Activated T-cell treated with anti-CD3 and anti-CD28 coated beads for 48 hours (primary cell): ENCODE measurements around the gene CAPRIN1.
"Not testable (repeated sequence)": the region's sequence is repeated elsewhere in the genome, so short reads cannot be mapped to it uniquely, and the experiment has no call there.

Experiments
- DNase-seq: peaks from one replicate; pipeline ENCODE4 v3.0.0-alpha.2; 2020; ENCODE audit warnings: low read depth

The CAPRIN1 gene

DNA sequence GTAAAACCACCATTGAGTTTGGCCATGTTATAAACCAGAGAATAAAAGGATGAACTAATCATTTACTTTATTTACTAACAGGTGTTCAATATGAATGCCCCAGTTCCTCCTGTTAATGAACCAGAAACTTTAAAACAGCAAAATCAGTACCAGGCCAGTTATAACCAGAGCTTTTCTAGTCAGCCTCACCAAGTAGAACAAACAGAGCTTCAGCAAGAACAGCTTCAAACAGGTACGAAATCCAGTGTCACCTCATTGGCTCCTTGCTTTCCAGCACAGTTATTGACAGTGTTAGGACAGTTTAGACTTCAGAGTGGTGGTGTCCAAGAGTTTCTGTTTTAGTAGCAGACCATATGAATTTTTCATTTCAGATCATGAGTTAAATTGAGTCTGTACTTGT, 40.3 kb downstream of the CAPRIN1 start:
- DNase-seq, result no peak

DNA sequence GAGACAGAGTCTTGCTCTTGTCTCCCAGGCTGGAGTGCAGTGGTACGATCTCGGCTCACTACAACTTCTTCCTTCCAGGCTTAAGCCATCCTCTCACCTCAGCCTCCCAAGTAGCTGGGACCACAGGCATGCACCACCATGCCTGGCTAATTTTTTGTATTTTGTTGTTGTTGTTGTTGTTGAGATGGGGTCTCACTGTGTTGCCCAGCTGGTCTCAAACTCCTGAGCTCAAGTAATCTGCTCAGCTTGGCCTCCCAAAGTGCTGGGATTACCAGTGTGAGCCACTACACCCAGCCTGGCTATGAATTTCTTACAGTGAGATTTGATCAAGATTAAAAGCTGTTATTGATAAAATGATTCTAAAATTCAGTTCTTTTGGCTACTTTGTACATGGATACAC, 43.4 kb downstream of the CAPRIN1 start:
- not testable (repeated sequence) for DNase-seq

DNA sequence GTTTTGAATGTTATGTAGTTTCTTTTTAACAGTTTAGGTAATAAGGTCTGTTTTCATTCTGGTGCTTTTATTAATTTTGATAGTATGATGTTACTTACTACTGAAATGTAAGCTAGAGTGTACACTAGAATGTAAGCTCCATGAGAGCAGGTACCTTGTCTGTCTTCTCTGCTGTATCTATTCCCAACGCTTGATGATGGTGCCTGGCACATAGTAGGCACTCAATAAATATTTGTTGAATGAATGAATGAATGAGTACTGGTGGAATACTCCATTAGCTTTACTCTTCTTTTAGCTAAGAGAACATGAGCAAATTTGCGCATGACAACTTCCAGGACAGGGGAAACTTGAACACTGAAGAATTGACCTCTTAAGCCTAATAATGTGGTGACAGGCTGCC, 47.3 kb downstream of the CAPRIN1 start:
- no peak for DNase-seq

DNA sequence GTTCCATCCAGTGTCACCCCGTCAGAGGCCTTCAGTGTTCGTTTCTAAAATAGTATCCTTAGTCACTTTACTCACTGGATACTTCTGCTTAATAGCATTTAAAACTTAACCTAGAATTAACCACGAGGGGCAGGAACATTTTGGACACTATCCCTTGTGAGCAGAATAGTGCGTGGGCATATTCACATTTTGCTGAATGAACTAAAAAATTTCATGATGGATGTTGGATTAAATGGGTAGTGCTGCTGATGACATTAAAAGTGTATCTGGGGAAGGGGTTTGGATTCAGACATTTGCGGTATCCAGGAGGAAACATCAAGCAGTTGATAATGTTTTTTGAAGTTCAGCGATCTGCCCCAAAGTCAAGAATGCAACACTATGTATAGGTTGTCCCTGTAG, 53.1 kb downstream of the CAPRIN1 start:
- DNase-seq, result no peak

DNA sequence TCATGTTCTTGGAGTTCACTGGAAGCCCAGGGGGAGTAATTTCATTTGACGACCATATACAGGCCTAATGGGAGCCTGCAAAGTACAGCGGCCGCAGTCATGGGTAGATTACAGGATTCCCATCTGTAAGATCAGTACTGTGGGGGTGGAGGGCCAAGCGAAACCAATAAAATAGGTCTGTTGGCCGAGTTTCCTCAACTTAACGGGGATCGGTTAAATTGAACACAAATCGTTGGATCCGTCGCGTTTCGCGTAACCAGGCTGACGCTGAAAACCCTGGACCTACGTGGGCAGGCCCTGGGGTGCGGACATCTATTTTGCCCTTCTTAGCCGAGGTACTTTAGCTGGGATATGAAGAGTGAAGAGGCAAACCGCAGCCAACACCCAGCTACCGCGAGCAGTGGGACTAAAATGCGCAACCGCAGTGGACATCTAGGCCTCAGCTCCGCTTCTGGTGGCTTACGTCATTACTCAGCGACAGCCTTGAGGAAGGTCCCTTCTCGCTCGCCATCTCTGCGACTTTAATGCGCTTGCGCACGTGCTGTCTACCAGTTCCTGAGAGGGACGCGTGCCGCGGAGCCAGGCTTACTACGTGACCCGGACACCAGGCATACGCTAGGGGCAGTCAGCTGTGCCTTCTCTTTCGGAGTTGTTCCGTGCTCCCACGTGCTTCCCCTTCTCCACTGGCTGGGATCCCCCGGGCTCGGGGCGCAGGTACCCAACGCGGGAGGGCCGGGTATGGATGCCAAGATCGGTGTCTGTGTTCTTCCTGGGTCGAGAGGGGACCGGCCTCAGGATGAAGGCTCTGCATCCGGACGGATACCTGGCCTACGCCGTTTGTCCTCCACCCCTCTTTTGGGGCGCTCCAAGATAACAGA, 53.8 kb downstream of the CAPRIN1 start, which contains the start of gene NAT10:
TSS of gene NAT10 (plus strand) at position 551 of the 878 bp plus-strand sequence. CDS start 2,597 bp downstream, outside the sequence.
- DNase-seq, result peak; percentile 93

DNA sequence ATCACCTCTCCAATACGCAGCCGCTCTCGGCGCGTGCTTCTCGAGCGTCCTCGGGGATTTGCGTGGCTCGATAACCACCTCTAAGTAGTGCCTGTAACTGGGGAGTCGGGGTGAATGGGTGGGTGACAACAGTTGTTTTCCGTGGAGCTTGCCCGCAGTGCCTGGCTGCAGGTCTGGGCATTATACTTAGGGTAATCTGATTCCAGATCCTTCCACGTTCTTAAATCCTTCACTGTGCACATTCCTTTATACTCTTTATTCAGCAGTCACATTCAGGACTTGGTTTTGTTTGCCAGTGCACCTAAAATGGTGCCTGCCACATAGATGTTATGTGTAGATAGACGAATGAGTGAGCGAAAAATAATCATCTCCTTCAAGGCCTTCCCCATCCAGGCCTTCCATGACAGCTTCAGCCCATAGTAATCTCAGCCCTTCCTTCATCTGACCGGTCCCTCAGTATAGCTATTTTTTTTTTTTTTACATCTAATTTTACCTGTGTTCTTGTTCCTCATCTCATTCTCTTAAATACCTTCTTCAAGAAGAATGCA, 54.5 kb downstream of the CAPRIN1 start:
- no peak for DNase-seq

DNA sequence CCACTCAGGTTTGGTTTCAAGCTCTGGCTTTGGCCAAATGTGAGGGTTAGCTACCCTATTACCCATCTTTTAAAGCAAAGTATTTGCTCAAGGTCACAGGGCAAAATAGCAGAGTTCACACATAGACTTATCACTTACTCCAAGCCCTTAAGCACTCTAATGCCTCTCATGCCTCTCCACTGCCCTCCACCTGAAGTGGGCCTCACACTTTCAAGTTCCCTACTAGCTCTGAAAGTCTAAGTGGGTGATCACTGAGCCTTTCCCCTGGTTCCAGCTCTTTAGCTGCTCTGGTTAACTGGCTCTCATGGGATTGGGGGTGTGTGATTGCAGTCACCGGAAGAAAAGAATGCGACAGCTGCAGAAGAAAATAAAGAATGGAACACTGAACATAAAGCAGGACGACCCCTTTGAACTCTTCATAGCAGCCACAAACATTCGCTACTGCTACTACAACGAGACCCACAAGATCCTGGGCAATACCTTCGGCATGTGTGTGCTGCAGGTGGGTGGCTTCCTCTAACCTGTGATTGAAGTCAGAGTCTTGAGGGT, 60.3 kb downstream of the CAPRIN1 start:
- DNase-seq, result no peak

DNA sequence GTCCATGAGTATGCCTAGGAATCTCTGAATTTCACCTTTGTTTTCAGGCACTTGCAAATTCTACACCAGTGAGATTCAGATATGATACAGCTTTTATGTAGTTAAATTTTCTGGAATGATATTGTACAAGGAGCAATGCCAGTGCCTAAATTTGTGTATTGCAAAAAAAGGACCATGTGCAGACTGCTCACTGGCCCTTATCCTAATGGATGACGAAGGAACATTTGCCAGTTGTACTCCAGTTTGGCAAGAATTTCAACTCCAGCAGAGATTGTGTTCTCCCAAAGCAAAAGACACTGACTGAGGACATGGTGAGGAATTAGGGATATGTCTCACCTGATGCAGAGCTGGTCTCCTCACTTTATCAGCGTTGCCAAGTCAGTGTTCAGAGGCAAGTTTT, 62.5 kb downstream of the CAPRIN1 start:
- DNase-seq, result no peak

DNA sequence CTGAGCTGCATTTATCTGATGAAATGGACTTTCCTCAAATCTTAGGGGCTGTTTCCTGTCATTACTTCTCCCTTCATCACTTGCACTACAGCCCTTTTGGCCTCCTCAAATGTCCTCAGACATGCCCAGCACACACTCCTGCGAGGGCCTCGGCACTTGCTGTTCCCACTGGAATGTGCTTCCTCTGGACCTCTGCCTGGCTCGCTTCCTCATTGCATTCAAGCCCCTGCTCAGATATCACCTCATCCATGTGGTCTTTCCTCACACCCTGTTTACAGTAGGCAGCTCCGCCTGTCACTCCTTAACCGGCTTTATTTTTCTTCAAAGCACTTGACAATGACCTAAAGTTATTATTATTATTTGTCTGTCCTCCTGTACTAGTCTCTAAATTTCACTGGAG, 62.9 kb downstream of the CAPRIN1 start:
- no peak for DNase-seq

DNA sequence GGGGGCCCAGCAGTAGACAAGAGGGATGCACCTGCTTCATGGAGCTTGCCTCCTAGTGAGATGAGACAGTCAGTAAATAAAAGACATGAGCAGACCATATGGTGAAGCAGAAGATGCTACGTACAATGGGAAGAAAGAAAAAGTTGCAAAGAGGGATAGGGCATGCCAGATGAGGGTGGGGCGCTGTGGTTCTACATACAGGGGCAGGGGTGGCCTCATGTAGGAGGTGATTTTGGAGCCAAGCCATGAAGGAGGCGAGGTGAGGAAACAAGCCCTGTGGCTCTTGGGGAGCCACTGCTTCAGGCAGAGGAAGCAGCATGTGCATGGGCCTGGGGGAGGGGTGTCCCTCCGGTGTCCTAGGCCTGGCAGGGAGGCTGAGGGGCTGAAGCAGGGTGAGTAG, 69.1 kb downstream of the CAPRIN1 start:
- DNase-seq, result no peak

DNA sequence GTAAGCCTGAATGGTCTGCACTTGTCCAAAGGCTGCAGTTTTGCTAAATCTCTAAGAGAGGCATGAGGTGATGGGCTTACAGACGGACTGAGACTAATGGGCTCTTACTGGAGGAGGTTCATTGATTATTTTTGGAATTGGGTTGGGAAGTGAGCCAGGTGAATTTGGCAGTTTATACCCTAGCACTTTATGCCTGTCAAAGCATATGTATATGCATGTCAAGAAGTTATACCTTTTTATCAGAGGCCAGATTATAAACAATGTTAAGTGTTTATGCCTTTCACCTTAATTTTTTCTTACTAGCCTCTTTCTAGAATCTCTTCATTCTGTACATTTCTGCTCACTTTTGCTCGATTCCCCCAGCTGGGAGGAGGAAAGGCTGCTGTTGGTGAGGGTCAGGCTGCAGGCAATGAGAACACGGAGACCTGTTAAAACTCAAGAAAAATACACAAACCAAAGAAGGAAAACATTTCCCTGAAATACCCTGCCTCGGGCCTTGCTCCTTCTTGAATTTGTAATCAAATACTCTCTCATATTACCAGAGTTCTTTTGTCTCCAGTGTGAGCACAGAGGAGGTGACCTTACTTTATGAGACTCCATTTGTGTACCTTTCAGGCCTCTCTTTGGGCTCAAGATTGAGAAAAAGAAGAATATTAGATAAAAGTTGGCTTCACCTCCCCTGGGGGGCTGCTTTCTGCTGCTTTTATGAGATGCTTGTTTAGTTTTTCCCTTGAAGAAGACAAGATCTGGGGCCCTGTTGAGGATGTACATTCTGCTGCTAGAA, 73.5 kb downstream of the CAPRIN1 start:
- DNase-seq, result no peak

DNA sequence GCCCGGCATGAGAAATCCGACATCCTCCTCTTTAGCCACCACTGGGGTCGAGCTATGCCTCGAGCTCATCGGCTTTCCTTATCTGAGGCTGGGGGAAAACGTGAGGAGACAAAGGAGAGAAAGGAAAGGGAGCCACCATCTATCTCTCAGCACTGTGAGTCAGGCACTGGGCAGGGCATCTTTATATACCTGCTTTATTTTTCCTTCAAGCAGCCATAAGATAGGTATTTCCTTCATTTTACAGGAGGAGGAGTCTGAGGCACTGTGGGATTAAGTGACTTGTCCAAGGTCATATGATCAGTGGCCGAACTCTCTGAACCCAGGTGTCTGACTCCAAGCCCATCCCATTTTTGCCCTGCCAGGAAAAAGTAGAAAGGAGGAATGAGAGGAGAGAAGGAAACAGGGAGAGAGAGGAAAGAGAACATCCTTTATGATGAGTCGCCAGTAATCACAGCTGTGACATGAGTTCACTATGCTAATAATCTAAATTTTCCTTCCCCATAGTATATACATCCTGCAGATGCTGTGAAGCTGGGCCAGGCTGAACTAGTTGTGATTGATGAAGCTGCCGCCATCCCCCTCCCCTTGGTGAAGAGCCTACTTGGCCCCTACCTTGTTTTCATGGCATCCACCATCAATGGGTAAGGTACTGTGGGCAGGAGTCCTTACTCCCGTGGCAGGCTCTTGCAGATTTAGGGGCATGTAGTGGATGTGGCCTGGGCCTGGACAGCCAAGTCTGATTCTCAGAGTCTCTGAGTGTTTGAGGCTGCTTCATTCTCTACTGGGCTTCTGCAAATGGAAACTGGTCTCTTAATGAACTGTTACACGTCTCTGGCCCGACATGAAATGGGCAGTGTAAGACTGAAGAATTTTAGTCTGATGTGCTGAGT, 75.7 kb downstream of the CAPRIN1 start:
- no peak for DNase-seq

DNA sequence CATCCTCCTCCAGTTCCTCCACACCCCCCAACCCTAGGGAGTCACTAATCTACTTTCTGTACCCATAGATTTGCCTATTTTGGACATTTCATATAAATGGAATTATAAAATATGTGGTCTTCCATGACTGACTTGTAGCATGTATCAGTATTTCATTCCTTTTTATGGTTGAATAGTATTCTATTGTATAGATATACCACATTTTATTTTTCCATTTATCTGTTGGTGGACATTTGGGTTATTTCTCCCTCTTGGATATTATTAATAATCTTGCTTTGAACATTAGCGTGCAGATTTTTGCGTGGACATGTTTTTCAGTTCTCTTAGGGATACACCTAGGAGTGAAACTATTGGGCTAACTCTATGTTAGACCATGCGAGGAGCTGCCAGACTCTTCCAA, 77.3 kb downstream of the CAPRIN1 start:
- DNase-seq, result no peak

DNA sequence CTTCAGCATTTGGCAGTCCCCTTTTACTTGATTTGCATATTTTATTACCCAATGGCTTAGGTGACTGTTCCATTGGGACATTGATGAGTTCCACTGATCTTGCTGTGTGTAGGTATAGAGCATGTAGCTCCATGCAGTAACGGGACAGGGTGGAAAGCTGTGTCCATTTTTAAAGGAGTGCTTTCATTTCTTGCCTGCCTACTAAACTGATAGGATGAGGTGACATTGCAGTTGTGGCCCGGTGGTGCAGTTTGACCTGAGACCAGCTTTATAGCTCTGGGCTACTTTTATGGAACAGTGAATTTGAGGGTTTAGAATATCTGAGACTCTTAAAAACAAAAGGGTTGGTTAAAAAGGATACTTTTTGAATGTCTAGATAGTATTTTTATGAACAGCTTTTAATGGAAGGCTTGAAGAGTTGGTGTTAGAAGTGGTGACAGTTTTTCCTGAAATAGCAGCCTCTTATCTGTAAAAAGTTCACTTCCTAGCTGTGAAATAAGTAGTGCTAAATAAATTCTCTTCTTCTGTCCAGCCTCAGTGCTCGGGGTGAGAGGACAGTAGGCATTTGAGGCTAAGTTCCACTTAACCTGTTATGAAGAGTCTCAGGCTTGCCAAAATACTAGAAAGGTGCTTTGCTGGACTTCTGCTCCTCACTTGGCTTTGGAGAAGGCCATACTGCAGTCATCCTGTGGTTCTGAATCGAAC, 80.9 kb downstream of the CAPRIN1 start:
- DNase-seq, result no peak

DNA sequence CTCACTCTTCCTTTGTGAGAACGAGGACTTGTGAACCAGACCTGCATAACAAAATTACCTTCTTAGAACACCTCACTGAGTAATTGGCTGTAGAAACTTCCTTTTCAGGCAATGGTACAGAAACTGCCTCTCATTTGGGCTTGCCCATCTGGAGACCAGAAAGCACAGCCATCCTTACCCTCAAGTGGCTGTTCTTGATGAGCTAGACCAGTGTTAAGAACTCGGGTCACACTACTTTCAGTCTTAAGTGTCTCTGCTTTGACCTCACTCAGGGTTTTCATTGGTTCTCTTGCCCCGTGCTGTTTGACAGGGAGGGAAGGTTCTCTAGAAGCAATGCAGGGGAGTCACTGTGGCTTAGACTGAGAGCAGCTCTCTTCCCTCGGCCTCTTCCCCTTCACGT, 83.2 kb downstream of the CAPRIN1 start:
- DNase-seq, result no peak

DNA sequence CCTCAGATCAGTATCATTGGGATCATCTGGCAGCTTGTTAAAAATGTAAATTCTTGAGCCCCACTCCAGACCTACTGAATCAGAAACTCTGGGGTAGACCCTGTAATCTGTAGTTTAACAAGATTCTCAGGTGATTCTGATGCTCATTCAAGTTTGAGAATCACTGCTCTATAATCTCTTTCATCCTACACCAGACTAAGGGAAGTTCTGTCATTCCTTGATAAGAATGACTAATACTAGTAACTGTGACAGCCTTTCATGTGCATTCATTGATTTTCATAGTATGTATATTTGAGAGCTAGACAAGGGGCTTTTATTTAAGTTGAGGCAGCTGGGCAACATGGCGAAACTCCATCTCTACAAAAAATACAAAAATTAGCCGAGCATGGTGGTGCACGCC, 83.9 kb downstream of the CAPRIN1 start:
- DNase-seq, result no peak

DNA sequence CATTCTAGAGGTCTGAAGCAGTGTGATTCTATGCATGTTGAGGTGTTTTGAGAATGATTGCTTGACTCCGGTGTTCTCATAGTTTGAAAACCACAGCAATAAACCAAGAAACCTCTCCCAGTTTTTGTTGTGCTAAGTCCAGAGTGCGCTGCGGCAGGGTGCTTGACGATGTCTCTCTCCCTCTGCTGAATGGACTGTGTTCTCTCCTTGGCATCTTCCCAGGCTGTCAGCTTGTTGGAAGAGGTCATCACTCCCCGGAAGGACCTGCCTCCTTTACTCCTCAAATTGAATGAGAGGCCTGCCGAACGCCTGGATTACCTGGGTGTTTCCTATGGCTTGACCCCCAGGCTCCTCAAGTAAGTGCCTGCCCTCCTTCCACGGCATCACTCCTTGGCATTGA, 84.9 kb downstream of the CAPRIN1 start:
- DNase-seq, result no peak

DNA sequence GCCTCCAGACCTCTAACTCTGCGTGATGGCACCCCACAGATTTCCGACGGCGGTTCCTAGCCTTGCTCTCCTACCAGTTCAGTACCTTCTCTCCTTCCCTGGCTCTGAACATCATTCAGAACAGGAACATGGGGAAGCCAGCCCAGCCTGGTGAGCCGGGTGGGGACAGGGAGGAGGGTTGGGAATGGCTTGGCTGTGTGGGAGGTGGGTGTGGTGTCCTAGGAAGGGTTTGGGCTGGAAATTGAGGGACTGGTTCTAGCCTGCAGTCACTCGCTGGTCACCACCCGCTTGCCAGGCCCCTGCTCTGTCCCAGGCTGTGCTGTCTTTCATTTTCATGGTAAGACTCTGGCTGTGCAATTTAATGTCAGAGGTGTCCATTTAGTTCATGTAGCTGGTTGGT, 87.8 kb downstream of the CAPRIN1 start:
- no peak for DNase-seq

DNA sequence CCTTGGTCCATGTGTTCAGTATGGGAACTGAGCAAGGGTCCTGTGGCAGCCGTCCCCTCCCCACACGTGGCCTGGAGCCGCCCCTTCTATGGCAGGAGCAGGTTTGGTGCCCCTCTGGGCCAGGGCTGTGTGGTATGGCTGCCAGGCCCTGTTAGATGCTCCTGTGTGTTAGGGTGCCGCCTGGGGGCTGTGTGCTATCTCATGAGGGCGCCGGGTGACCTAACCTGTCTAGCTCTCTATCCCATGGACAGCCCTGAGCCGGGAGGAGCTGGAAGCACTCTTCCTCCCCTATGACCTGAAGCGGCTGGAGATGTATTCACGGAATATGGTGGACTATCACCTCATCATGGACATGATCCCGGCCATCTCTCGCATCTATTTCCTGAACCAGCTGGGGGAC, 88.6 kb downstream of the CAPRIN1 start:
- DNase-seq, result no peak

DNA sequence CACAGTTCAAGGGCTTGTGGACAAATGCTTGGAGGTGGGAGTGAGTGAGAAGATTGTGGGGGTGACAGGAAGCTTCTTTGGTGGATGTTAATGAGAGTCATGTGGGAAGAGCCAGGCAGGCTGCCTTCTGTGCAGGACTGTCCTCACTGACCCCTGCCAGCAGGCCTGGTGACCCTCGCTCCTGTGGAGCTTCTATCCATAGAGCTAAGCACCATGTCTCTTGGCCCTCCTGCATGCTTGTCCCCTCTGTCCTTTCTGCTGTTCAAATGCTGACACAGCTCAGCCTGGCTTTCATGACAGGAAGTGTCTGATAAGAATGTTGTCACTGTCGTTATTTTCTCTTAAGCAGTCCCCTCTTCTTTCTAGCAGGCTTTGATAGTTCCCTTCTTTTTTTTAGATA, 91.5 kb downstream of the CAPRIN1 start:
- DNase-seq, result no peak

DNA sequence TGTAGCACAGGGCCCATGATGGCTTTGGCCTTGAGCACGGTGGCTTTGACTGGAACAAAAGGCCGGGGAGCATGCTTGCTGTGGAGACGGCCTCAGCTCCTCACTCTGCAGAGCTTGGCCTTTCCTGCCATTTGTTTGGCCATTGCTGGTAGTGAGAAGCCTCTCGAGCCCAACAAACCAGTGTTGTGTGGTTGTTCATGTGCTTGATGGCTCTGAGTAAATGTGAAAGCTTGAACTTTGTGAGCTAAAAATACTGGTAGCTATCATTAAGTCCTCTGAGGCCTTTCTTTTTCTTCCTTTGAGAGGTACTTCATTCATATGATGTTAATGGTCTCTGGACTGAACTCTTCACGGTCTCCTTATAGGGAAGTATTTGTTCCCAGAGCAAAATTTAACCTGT, 93.5 kb downstream of the CAPRIN1 start:
- no peak for DNase-seq
